Endothelial cell of umbilical vein (primary cell): Measurements from ENCODE around the gene DPP6. TPM values are rescaled to one million over a fixed set of nuclear protein-coding genes. Genes with fewer than 3 reads are reported as not detected.

Source experiments
- BruUV-seq: library from RNA; stranded (reverse); fragments of 400-500 nt; replicated peaks from 2 replicates; lab custom pipeline; 2021; lab: Mats Ljungman, UMichigan
- CTCF ChIA-PET: fragments of 300-600, 350-600 bp; sonication (Branson Sonifier 250); formaldehyde crosslinking; loops from one replicate; lab custom pipeline; 2021; ENCODE audit warnings: antibody characterized with exemption, inconsistent platforms; lab: Charles Lee
- POLR2A ChIA-PET: fragments of 300-600, 350-600 bp; sonication (Branson Sonifier 250); formaldehyde crosslinking; loops from one replicate; lab custom pipeline; 2021; ENCODE audit warnings: antibody characterized with exemption, inconsistent platforms; lab: Charles Lee
- DNase-seq: peaks from one replicate; pipeline ENCODE4 v3.0.0-alpha.2; 2011; ENCODE audit warnings: low read depth, low spot score
- FAIRE-seq: peaks from 2 replicates; lab custom pipeline; 2011; peaks lifted over from hg19 to GRCh38; lab: Jason Lieb, UNC
- H2AFZ ChIP-seq: 2 replicates; pipeline ENCODE4 v1.6.0; 2012; ENCODE audit warnings: low read depth, low read length, control low read depth, inconsistent platforms
- H3K27ac ChIP-seq: 2 replicates; pipeline ENCODE4 v1.5.1; 2011; ENCODE audit warnings: low read depth, mild to moderate bottlenecking, control low read depth, low read length, moderate library complexity; ENCODE audit not compliant: insufficient read depth
- H3K27me3 ChIP-seq, 2 experiments: 2 replicates each; pipeline versions ENCODE4 v1.6.0 to v1.6.1; 2011; ENCODE audit warnings: low read length in 2 of 2, mixed read lengths in 1 of 2; ENCODE audit not compliant: control insufficient read depth in 2 of 2, insufficient read depth in 2 of 2
- H3K36me3 ChIP-seq, 2 experiments: 2 replicates in 1 of 2; 3 replicates in 1 of 2; pipeline ENCODE4 v1.5.1; 2011; ENCODE audit warnings: low read length in 2 of 2, mild to moderate bottlenecking in 1 of 2, moderate library complexity in 1 of 2; ENCODE audit not compliant: control insufficient read depth in 2 of 2, insufficient read depth in 2 of 2; ENCODE audit errors: extremely low read depth in 1 of 2
- H3K4me1 ChIP-seq: 3 replicates; pipeline ENCODE4 v1.5.1; 2011; ENCODE audit warnings: mild to moderate bottlenecking, low read length; ENCODE audit not compliant: control insufficient read depth, insufficient read depth; ENCODE audit errors: extremely low read depth
- H3K4me2 ChIP-seq: 2 replicates; pipeline ENCODE4 v1.6.1; 2011; ENCODE audit warnings: low read length, control low read depth, mixed read lengths; ENCODE audit not compliant: insufficient read depth
- H3K4me3 ChIP-seq, 3 experiments: fragments of 200-600 bp in 1 of 3; sonication (generic), shearing (Covaris generic) in 1 of 3; replicated peaks in 1 of 3; 2 replicates each; pipeline ENCODE4 v1.5.1; 2011 to 2016; ENCODE audit warnings: control low read depth in 3 of 3, low read length in 3 of 3, mild to moderate bottlenecking in 2 of 3, inconsistent platforms in 1 of 3, low read depth in 1 of 3, moderate library complexity in 1 of 3; ENCODE audit not compliant: insufficient read depth in 1 of 3
- H3K79me2 ChIP-seq: 2 replicates; pipeline ENCODE4 v1.6.0; 2012; ENCODE audit warnings: low read length, inconsistent platforms; ENCODE audit not compliant: control insufficient read depth, insufficient read depth
- H3K9ac ChIP-seq: replicated peaks from 2 replicates; pipeline ENCODE3; 2011; ENCODE audit warnings: low read length, control low read depth; ENCODE audit not compliant: insufficient read depth; ENCODE audit errors: extremely low read depth
- H3K9me1 ChIP-seq: replicated peaks from 3 replicates; pipeline ENCODE4 v1.6.0; 2011; ENCODE audit warnings: mild to moderate bottlenecking, low read length; ENCODE audit not compliant: control insufficient read depth, insufficient read depth; ENCODE audit errors: extremely low read depth
- H3K9me3 ChIP-seq: replicated peaks from 2 replicates; pipeline ENCODE4 v1.5.1; 2012; ENCODE audit warnings: low read length, inconsistent platforms; ENCODE audit not compliant: control insufficient read depth, insufficient read depth
- H4K20me1 ChIP-seq: replicated peaks from 2 replicates; pipeline ENCODE3; 2011; ENCODE audit warnings: mild to moderate bottlenecking, low read length; ENCODE audit not compliant: control insufficient read depth, insufficient read depth; ENCODE audit errors: extremely low read depth
- CTCF ChIP-seq, 2 donors: IDR thresholded peaks; 1 replicate in 1 of 2; 2 replicates in 1 of 2; pipeline ENCODE4 v1.5.1; 2011; ENCODE audit warnings: low read length in 2 of 2, mild to moderate bottlenecking in 2 of 2, moderate library complexity in 2 of 2, control low read depth in 1 of 2, inconsistent platforms in 1 of 2, low read depth in 1 of 2; ENCODE audit not compliant: insufficient read depth in 1 of 2; ENCODE audit errors: extremely low read depth in 1 of 2
- EZH2 ChIP-seq: IDR thresholded peaks from 2 replicates; pipeline ENCODE4 v1.6.1; 2012; ENCODE audit warnings: borderline replicate concordance, low read depth, mild to moderate bottlenecking, moderate library complexity, low read length, inconsistent platforms; ENCODE audit not compliant: severe bottlenecking
- FOS ChIP-seq: IDR thresholded peaks from 2 replicates; pipeline ENCODE4 v1.6.1; 2011; ENCODE audit warnings: mild to moderate bottlenecking, low read length, moderate library complexity, borderline replicate concordance; ENCODE audit not compliant: insufficient read depth
- GATA2 ChIP-seq: IDR thresholded peaks from 2 replicates; pipeline ENCODE4 v1.7.0; 2011; ENCODE audit warnings: low read depth, mild to moderate bottlenecking, moderate library complexity, mixed read lengths, low read length; ENCODE audit not compliant: insufficient read length, insufficient read depth
- JUN ChIP-seq: IDR thresholded peaks from 2 replicates; pipeline ENCODE4 v1.6.1; 2011; ENCODE audit warnings: borderline replicate concordance, low read depth; ENCODE audit not compliant: insufficient read length, insufficient read depth
- MYC ChIP-seq: IDR thresholded peaks from one replicate; pipeline ENCODE4 v1.6.1; 2011; ENCODE audit warnings: mild to moderate bottlenecking, low read depth, low read length
- POLR2A ChIP-seq: IDR thresholded peaks from 2 replicates; pipeline ENCODE4 v1.6.1; 2012; ENCODE audit warnings: low read depth, mild to moderate bottlenecking, control low read depth, low read length
- POLR2AphosphoS5 ChIP-seq: IDR thresholded peaks from 2 replicates; pipeline ENCODE4 v1.6.1; 2012; ENCODE audit warnings: low read depth, mild to moderate bottlenecking, control low read depth, low read length, moderate library complexity; ENCODE audit not compliant: insufficient read depth
- dilution Hi-C: fragments of 300-500 bp; cut with MboI; formaldehyde crosslinking; loops from one replicate; pipeline ENCODE4 v1.15.0; 2019; ENCODE audit warnings: low sequenced_read_pairs; ENCODE audit not compliant: extremely low pct_ligation_motif_present
- intact Hi-C: fragments of 100-400 bp; cut with micrococcal nuclease; formaldehyde crosslinking; loops from one replicate; pipeline ENCODE4 v1.10.0; 2022
- polyA plus RNA-seq, 4 experiments: library from polyadenylated mRNA; depleted of rRNA in 3 of 4; stranded (reverse) in 3 of 4; unstranded in 1 of 4; fragments of >200 nt; gene quantifications; 2 replicates each; pipeline versions ENCODE4 v1.2.1 to v1.2.3, GENCODE V29; 2011 to 2012; ENCODE audit warnings: missing spikeins in 1 of 4
- total RNA-seq: library from RNA; stranded (reverse); gene quantifications from 2 replicates; pipeline ENCODE4 v1.2.3, GENCODE V29; 2021
- TF ChIP-seq, protein P1 (sequence below): IDR thresholded peaks from 2 replicates; pipeline ENCODE4 v1.6.1; 2011; ENCODE audit not compliant: insufficient read depth, insufficient read length

DPP6 gene
- total and polyA plus RNA-seq, 2 donors (not counting 3 experiments of a cell fraction or from before 2014, with no cell fraction given), result not detected

- FAIRE-seq, result no peak
- Histone ChIP-seq H3K27me3 (no peaks in the 10 kb centered on the region), H3K9me3 (no peaks in the 10 kb centered on the region), H3K27ac (no peak overlapping the region), H3K36me3 (no peaks in the 10 kb centered on the region), H3K9ac (no peak overlapping the region), H2AFZ (no peak overlapping the region), H3K4me1 (no peaks in the 10 kb centered on the region), H3K79me2 (no peaks in the 10 kb centered on the region), H3K9me1 (no peaks in the 10 kb centered on the region), H3K4me2 (no peak overlapping the region), H3K4me3 (no peak overlapping the region), H4K20me1 (no peaks in the 10 kb centered on the region)
- no TSS peak for BruUV-seq
- POLR2A ChIA-PET, result no interaction called here
- dilution Hi-C loops, result no loop called here
- intact Hi-C loops, result no loop called here
- no peak for TF ChIP-seq CTCF (IDR thresholded peaks at IDR 0.05; ENCODE audit: extremely low read depth in 1 of 2, insufficient read depth in 1 of 2, low read depth in 1 of 2, low read length in 2 of 2)
- no peak for TF ChIP-seq JUN
- TF ChIP-seq, protein P1, sequence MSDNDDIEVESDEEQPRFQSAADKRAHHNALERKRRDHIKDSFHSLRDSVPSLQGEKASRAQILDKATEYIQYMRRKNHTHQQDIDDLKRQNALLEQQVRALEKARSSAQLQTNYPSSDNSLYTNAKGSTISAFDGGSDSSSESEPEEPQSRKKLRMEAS, result no peak
- TF ChIP-seq POLR2AphosphoS5, result no peak
- no peak for TF ChIP-seq POLR2A
- no peak for TF ChIP-seq EZH2
- no peak for TF ChIP-seq FOS
- TF ChIP-seq GATA2, result no peak
- no peak for TF ChIP-seq MYC
- CTCF ChIA-PET, result no interaction called here
- no peak for DNase-seq
Measured at GRCh38 chr7:154759989-154760388, 707.8 kb downstream of the DPP6 start.
